C4-2B (cell line): ENCODE data around the gene STARD3NL.
A peak's percentile ranks its signal among the peaks of the same experiment; 100 is the strongest.
"Not testable (repeated sequence)": the region's sequence is repeated elsewhere in the genome, so short reads cannot be mapped to it uniquely, and the experiment has no call there.

Experiments used
- H3K27ac ChIP-seq: fragments of 450-650 bp; 2 replicates; pipeline ENCODE4 v1.5.1; 2017
- CTCF ChIP-seq: fragments of 450-650 bp; conservative IDR thresholded peaks from 2 replicates; pipeline ENCODE4 v1.5.1; 2017; ENCODE audit warnings: mild to moderate bottlenecking
- ZFX ChIP-seq: fragments of 450-650 bp; IDR thresholded peaks from 2 replicates; pipeline ENCODE4 v1.6.1; 2017

Gene STARD3NL

GRCh38 chr7:38171623-38172391 lies 6.2 kb upstream of the STARD3NL start:
- TF ChIP-seq ZFX (no peak), CTCF (no peak)
- H3K27ac ChIP-seq, result no peak overlapping the region

GRCh38 chr7:38175547-38175946 lies 2.5 kb upstream of the STARD3NL start:
- H3K27ac ChIP-seq, result not testable (repeated sequence)

GRCh38 chr7:38177621-38178003 lies 433 bp upstream of the STARD3NL start:
- TF ChIP-seq ZFX, result no peak
- TF ChIP-seq CTCF, result no peak
- H3K27ac ChIP-seq, result peak overlapping the region; percentile 90

GRCh38 chr7:38178695-38179344 lies 775 bp downstream of the STARD3NL start:
- TF ChIP-seq ZFX (no peak), CTCF (peak; percentile 26; the same call in 1 of the 2 replicates)
- peak overlapping the region; percentile 90 for H3K27ac ChIP-seq

- no peak overlapping the region for H3K27ac ChIP-seq
- TF ChIP-seq ZFX (no peak), CTCF (no peak)
Observed at GRCh38 chr7:38179776-38180226, 1.8 kb downstream of the STARD3NL start.

- TF ChIP-seq CTCF, result no peak
- no peak for TF ChIP-seq ZFX
- no peak overlapping the region for H3K27ac ChIP-seq
Observed at GRCh38 chr7:38181111-38181510, 3.1 kb downstream of the STARD3NL start.

GRCh38 chr7:38182450-38182849 lies 4.4 kb downstream of the STARD3NL start:
- no peak for TF ChIP-seq CTCF
- no peak for TF ChIP-seq ZFX
- H3K27ac ChIP-seq, result no peak overlapping the region
